ENCODE measurements around the gene STK31.

DNA sequence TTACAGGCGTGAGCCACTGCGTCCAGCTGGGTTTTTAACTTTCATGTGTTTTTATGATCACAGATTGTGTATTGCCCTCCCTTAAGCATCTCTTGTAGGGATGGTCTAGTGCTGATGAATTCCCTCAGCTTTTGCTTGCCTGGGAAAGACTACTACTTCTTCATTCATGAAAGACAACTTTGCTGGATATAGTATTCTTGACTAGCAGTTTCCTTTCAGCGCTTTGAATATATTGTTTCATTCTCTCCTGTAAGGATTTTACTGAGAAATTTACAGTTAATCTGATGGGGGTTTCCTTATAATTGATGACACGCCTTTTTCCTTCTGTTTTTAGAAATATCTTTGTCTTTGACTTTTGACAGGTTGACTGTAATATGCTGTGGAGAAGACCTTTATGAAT, 33.2 kb downstream of the STK31 start:
- TF ChIP-seq CTCF (IDR thresholded peaks at IDR 0.05; ENCODE audit: poor library complexity) (no peak), EZH2phosphoT487 (IDR thresholded peaks at IDR 0.05; ENCODE audit: low read depth, severe bottlenecking, unreplicated experiment) (no peak)
